Right lung (tissue), 5 donors: Measurements from ENCODE around the gene OR6X1. TPM values are rescaled to one million over a fixed set of nuclear protein-coding genes. Genes with fewer than 3 reads are reported as not detected.
"Not testable (repeated sequence)": the region's sequence is repeated elsewhere in the genome, so short reads cannot be mapped to it uniquely, and the experiment has no call there.

Experiments used
- DNase-seq, 2 donors: peaks; one replicate each; pipeline ENCODE4 v3.0.0-alpha.2; 2013
- polyA plus RNA-seq, 5 donors: library from polyadenylated mRNA; unstranded; fragments of 120-200 nt; gene quantifications; one replicate each; pipeline versions ENCODE4 v1.2.1 to v1.2.3, GENCODE V29; 2013; ENCODE audit warnings: inconsistent platforms in 1 of 5, low replicate concordance in 1 of 5; ENCODE audit not compliant: insufficient read length in 5 of 5, insufficient read depth in 1 of 5

The OR6X1 gene
- polyA plus RNA-seq, 5 donors = not detected

GRCh38 chr11:123753110-123753509 is 1.2 kb downstream of the OR6X1 start:
- DNase-seq = no peak

GRCh38 chr11:123751781-123752180 is 2.5 kb downstream of the OR6X1 start:
- peak in 1 of 2 donors; percentile 25 for DNase-seq

- DNase-seq = not testable (repeated sequence)
These were observed 6.0 kb downstream of the OR6X1 start for GRCh38 chr11:123748349-123748748.

GRCh38 chr11:123745764-123746451 is 8.4 kb downstream of the OR6X1 start:
- no peak for DNase-seq

GRCh38 chr11:123742724-123743120 is 11.6 kb downstream of the OR6X1 start:
- DNase-seq = no peak

- DNase-seq = no peak
These were observed 12.1 kb downstream of the OR6X1 start for GRCh38 chr11:123742031-123742723.

GRCh38 chr11:123741159-123742030 is 12.9 kb downstream of the OR6X1 start, which contains the start of gene ZNF202:
Gene ZNF202, minus strand, starts transcription at chr11:123741660. Its CDS starts 10,772 bp downstream, at chr11:123730888.
- peak; percentile 88 for DNase-seq

- DNase-seq = no peak
These were observed 13.5 kb downstream of the OR6X1 start for GRCh38 chr11:123740787-123741158.

GRCh38 chr11:123738374-123738773 is 15.9 kb downstream of the OR6X1 start:
- DNase-seq = no peak

- no peak for DNase-seq
These were observed 17.5 kb downstream of the OR6X1 start for GRCh38 chr11:123736769-123737168.

- DNase-seq = no peak
These were observed 24.7 kb downstream of the OR6X1 start for GRCh38 chr11:123729602-123730001.

- DNase-seq = no peak
These were observed 28.2 kb downstream of the OR6X1 start for GRCh38 chr11:123725995-123726655.

- DNase-seq = no peak
These were observed 34.9 kb downstream of the OR6X1 start for GRCh38 chr11:123719452-123719851.

GRCh38 chr11:123718469-123718868 is 35.8 kb downstream of the OR6X1 start:
- no peak for DNase-seq

GRCh38 chr11:123718063-123718462 is 36.3 kb downstream of the OR6X1 start:
- no peak for DNase-seq

GRCh38 chr11:123712627-123713026 is 41.7 kb downstream of the OR6X1 start:
- DNase-seq = not testable (repeated sequence)

- DNase-seq = peak; percentile 36 to 59
These were observed 46.6 kb downstream of the OR6X1 start for GRCh38 chr11:123707606-123708205.

- DNase-seq = no peak
These were observed 47.1 kb downstream of the OR6X1 start for GRCh38 chr11:123707206-123707605.

GRCh38 chr11:123704341-123704740 is 50.0 kb downstream of the OR6X1 start:
- no peak for DNase-seq
